LNCaP clone FGC (cell line): ENCODE data around the gene WNT11.

ENCODE experiments used
- DNase-seq: peaks from one replicate; pipeline ENCODE4 v3.0.0-alpha.2; 2011; ENCODE audit warnings: low read depth
- H3K4me3 ChIP-seq: 2 replicates; pipeline ENCODE4 v1.5.1; 2011; ENCODE audit warnings: mild to moderate bottlenecking, low read depth, low read length, control low read depth
- TF ChIP-seq, protein P1 (sequence below): IDR thresholded peaks from 2 replicates; pipeline ENCODE4 v1.5.1; 2012; ENCODE audit warnings: mild to moderate bottlenecking; ENCODE audit not compliant: control insufficient read depth, insufficient read depth; ENCODE audit errors: extremely low read depth

WNT11 gene

DNA sequence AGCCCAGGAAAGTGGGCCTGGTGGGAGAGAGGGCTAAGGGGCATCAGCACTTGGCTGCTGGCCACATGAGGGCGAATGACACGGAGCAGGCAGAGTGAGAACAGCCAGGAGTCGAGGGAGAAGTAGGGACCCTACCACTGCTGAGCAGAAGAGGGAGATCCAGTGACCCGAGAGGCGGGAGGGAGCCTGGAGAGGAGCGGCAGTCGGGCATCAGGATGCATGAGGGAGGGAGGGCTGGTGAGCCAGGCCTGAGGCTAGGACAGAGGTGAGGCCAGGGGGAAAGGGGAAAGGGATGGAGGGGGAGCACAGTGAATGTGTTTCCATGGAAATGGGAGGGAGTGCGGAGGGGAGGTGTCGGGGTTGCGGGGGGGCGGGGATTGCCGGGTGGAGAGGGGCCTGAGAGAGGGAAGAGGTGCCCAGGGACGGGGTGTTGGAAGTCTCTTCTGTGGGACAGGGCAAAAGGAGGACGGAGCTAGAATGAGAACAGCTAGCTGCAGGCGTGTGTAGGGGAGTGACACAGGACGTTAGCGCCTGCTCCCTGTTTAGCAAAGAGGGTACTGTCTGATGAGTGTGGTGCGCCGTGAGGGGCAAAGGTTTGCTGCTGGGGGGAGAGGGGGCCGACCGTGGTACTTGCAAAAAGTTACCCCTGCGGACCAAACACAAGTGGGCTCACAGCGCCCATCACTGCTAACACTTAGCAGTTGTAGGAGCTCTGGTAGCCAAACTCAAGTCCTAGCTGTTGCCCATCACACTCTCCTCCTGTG is 37.1 kb upstream of the WNT11 start:
- TF ChIP-seq, protein P1, sequence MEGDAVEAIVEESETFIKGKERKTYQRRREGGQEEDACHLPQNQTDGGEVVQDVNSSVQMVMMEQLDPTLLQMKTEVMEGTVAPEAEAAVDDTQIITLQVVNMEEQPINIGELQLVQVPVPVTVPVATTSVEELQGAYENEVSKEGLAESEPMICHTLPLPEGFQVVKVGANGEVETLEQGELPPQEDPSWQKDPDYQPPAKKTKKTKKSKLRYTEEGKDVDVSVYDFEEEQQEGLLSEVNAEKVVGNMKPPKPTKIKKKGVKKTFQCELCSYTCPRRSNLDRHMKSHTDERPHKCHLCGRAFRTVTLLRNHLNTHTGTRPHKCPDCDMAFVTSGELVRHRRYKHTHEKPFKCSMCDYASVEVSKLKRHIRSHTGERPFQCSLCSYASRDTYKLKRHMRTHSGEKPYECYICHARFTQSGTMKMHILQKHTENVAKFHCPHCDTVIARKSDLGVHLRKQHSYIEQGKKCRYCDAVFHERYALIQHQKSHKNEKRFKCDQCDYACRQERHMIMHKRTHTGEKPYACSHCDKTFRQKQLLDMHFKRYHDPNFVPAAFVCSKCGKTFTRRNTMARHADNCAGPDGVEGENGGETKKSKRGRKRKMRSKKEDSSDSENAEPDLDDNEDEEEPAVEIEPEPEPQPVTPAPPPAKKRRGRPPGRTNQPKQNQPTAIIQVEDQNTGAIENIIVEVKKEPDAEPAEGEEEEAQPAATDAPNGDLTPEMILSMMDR, result no peak
- no peak overlapping the region for H3K4me3 ChIP-seq
- DNase-seq, result no peak

GRCh38 chr11:76242004-76242779 is 35.9 kb upstream of the WNT11 start:
- no peak overlapping the region for H3K4me3 ChIP-seq
- TF ChIP-seq, protein P1, result no peak
- DNase-seq, result no peak

GRCh38 chr11:76241243-76242000 is 35.1 kb upstream of the WNT11 start:
- TF ChIP-seq, protein P1, result no peak
- no peak overlapping the region for H3K4me3 ChIP-seq
- no peak for DNase-seq

- no peak overlapping the region for H3K4me3 ChIP-seq
- TF ChIP-seq, protein P1, result no peak
- no peak for DNase-seq
Observed at GRCh38 chr11:76240666-76241065, 34.4 kb upstream of the WNT11 start.

DNA sequence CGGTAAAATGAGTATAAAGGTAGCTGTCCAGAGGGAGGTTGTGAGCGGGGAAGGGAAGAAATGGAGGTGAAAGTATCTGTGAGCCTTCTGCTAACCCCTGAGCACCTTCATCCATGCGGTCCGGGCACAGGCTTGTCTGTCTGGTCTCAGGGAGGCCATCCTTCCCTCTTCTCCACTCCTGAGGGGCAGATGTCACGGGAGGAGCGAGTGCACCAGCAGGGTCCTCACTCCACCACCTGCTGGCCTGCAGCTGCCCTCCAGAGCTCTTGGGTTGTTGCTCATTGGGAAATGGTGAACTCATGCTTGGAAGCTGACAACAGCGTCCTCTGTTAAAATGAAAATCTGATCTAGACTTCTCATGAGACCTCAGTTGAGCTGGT is 33.8 kb upstream of the WNT11 start:
- no peak for DNase-seq
- H3K4me3 ChIP-seq, result no peak overlapping the region
- TF ChIP-seq, protein P1, result no peak

- TF ChIP-seq, protein P1, result no peak
- no peak overlapping the region for H3K4me3 ChIP-seq
- no peak for DNase-seq
Observed at GRCh38 chr11:76239483-76240160, 33.3 kb upstream of the WNT11 start.
